GM12878 (cell line): ENCODE data around the gene FGFRL1. TPM values are rescaled to one million over a fixed set of nuclear protein-coding genes. Genes with fewer than 3 reads are reported as not detected.

Experiments
- ATF7 ChIP-seq: fragments of 450-650 bp; IDR thresholded peaks from 2 replicates; pipeline ENCODE4 v1.6.1; 2016; ENCODE audit warnings: low read depth, mild to moderate bottlenecking
- GABPA ChIP-seq: IDR thresholded peaks from 2 replicates; pipeline ENCODE4 v1.6.1; 2014; ENCODE audit warnings: antibody characterized with exemption, low read depth, mild to moderate bottlenecking, inconsistent platforms
- SMC3 ChIP-seq: IDR thresholded peaks from 2 replicates; pipeline ENCODE4 v1.6.1; 2011; ENCODE audit warnings: low read length, improper control_type of control experiment, borderline replicate concordance
- SP1 ChIP-seq: IDR thresholded peaks from one replicate; pipeline ENCODE4 v1.6.1; 2011; ENCODE audit warnings: low read depth, low read length
- ZBTB4 ChIP-seq: fragments of 450-650 bp; formaldehyde crosslinking; IDR thresholded peaks from 2 replicates; pipeline ENCODE4 v1.4.0; 2022; ENCODE audit warnings: mild to moderate bottlenecking, moderate library complexity
- polyA plus RNA-seq, 11 experiments: library from polyadenylated mRNA; depleted of rRNA in 4 of 11; unstranded in 6 of 11; stranded (reverse) in 5 of 11; fragments of >200 nt; fragmentation: Nextera tagmentation in 4 of 11; fragmentation: Illumina TruSeq in 1 of 11; extraction: Ambion mirVana in 4 of 11; extraction: Trizol in 1 of 11; gene quantifications; 1 replicate in 1 of 11; 2 replicates in 10 of 11; pipeline versions ENCODE4 v1.2.1 to v1.2.3, GENCODE V29; 2011 to 2016; ENCODE audit warnings: inconsistent platforms in 2 of 11, missing spikeins in 2 of 11, low read depth in 1 of 11
- total RNA-seq, 4 experiments: library from RNA; depleted of rRNA in 3 of 4; stranded (reverse); fragments of >200 nt in 3 of 4; fragmentation: Illumina TruSeq in 1 of 4; extraction: Trizol in 1 of 4; gene quantifications; 2 replicates each; pipeline versions ENCODE4 v1.2.1 to v1.2.3, GENCODE V29; 2013 to 2021
- TF ChIP-seq, protein P1 (sequence below): fragments of 450-650 bp; IDR thresholded peaks from 2 replicates; pipeline ENCODE4 v1.6.1; 2017; ENCODE audit warnings: mild to moderate bottlenecking, moderate library complexity

Gene FGFRL1
- total and polyA plus RNA-seq, 10 of the 15 experiments (the other 5 are each of a cell fraction or from before 2014, with no cell fraction given), result 0.02 to 1.5 (median 0.29) TPM; not detected in 2

DNA sequence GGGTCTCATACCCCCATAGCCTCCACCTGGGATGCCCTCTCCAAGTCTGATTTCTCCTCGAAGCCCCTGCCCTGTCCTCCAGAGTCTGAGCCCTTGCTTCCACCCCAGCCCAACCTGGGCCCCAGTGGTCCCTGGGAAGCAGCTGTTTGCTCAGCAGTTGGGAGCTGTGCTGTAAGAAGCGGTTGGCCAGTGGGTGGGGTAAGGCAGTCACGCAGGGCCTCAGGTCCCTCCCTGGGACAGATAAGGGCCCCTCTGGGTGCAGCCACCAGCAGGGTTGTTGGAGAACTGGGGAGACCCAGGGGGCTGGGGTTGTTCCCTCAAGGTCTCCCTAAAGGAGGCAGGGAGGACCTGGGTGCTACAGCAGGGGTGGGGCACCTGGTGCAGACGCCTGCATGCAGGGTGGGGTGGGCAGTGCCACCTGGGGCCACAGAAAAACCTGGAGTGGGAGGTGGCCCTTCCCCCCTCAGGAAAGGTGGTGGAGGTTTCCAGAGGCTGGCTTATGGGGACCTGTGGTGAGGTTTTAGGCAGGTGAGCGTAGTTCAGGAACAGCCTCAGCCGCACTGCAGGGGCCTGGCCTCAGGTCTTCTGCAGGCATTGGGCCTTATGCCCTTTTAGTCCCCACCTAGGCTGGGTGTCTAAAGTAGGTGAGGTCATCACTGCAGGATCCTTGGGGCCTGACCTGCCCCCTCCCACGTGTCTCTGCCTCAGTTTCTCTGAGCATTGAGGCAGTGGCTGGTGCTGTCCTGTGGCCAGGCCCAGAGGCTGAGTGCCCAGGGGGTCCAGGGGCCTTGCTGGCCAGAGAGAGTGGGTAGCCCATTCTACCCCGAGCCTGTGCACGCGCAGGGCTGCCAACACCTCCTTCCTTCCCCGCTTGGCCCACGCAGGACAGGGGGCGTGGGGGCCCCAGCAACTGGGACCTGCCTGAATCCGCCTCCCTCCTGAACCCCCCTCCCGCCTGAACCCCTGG, 15.1 kb upstream of the FGFRL1 start (continued):
- no peak for TF ChIP-seq ZBTB4 (CRISPR knock-in tag)
- no peak for TF ChIP-seq SP1
- no peak for TF ChIP-seq GABPA
- TF ChIP-seq SMC3, result no peak
- TF ChIP-seq, protein P1, sequence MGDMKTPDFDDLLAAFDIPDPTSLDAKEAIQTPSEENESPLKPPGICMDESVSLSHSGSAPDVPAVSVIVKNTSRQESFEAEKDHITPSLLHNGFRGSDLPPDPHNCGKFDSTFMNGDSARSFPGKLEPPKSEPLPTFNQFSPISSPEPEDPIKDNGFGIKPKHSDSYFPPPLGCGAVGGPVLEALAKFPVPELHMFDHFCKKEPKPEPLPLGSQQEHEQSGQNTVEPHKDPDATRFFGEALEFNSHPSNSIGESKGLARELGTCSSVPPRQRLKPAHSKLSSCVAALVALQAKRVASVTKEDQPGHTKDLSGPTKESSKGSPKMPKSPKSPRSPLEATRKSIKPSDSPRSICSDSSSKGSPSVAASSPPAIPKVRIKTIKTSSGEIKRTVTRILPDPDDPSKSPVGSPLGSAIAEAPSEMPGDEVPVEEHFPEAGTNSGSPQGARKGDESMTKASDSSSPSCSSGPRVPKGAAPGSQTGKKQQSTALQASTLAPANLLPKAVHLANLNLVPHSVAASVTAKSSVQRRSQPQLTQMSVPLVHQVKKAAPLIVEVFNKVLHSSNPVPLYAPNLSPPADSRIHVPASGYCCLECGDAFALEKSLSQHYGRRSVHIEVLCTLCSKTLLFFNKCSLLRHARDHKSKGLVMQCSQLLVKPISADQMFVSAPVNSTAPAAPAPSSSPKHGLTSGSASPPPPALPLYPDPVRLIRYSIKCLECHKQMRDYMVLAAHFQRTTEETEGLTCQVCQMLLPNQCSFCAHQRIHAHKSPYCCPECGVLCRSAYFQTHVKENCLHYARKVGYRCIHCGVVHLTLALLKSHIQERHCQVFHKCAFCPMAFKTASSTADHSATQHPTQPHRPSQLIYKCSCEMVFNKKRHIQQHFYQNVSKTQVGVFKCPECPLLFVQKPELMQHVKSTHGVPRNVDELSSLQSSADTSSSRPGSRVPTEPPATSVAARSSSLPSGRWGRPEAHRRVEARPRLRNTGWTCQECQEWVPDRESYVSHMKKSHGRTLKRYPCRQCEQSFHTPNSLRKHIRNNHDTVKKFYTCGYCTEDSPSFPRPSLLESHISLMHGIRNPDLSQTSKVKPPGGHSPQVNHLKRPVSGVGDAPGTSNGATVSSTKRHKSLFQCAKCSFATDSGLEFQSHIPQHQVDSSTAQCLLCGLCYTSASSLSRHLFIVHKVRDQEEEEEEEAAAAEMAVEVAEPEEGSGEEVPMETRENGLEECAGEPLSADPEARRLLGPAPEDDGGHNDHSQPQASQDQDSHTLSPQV, result no peak
- TF ChIP-seq ATF7, result no peak
- TF ChIP-seq, all 136 proteins: peak for 0
